ENCODE measurements around the gene GGA1.

Gene GGA1

DNA sequence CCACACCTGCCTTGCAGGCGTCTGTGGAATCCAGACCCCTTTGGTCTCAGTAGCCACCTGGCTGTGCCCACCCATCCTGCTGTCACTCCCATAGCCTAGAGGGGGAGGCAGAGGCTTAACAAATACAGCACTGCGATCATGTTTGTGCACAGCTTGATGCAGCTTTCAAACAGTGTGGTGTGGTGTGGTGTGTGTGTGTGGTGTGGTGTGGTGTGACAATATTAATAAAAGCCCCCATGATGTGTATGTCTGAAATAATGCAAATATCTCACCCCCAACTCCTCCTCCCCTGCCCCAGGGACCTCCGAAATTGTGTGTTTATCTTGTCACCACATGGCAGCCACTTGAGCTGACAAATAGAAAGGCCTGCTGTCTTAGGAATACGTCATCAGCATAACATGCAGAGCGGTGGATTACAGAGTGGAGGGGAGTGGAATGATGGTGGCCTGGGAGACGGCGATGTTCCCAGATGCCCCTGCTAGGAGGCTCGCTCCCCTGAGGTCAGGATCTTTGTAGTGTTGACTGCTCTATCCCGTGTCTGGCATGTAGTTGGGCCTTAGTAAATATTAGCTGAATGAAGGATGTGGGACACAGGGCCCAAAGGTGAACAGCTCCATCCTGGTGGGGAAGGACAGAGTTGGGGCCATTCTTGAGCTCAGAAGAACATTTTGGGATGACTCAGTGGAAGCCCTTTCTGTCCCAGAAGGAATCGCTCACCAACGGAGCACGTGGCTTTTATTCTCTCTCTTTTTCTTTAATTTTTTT is 52.7 kb downstream of the GGA1 start:
- Histone ChIP-seq H3K9me3 (no peaks in the 10 kb centered on the region), H3K27ac (no peak overlapping the region), H3K27me3 (no peaks in the 10 kb centered on the region), H3K4me1 (ENCODE audit: control insufficient read depth in 1 of 2, insufficient read depth in 1 of 2, low read depth in 1 of 2, low read length in 1 of 2) (peaks cover 15 to 18% of the 10 kb centered on the region in 2 experiments), H3K4me3 (ENCODE audit: low read depth in 1 of 2, low read length in 1 of 2) (no peak overlapping the region), H3K36me3 (peaks cover 6% of the 10 kb centered on the region)
- TF ChIP-seq, protein P1, sequence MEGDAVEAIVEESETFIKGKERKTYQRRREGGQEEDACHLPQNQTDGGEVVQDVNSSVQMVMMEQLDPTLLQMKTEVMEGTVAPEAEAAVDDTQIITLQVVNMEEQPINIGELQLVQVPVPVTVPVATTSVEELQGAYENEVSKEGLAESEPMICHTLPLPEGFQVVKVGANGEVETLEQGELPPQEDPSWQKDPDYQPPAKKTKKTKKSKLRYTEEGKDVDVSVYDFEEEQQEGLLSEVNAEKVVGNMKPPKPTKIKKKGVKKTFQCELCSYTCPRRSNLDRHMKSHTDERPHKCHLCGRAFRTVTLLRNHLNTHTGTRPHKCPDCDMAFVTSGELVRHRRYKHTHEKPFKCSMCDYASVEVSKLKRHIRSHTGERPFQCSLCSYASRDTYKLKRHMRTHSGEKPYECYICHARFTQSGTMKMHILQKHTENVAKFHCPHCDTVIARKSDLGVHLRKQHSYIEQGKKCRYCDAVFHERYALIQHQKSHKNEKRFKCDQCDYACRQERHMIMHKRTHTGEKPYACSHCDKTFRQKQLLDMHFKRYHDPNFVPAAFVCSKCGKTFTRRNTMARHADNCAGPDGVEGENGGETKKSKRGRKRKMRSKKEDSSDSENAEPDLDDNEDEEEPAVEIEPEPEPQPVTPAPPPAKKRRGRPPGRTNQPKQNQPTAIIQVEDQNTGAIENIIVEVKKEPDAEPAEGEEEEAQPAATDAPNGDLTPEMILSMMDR (IDR thresholded peaks at IDR 0.05), result no peak

DNA sequence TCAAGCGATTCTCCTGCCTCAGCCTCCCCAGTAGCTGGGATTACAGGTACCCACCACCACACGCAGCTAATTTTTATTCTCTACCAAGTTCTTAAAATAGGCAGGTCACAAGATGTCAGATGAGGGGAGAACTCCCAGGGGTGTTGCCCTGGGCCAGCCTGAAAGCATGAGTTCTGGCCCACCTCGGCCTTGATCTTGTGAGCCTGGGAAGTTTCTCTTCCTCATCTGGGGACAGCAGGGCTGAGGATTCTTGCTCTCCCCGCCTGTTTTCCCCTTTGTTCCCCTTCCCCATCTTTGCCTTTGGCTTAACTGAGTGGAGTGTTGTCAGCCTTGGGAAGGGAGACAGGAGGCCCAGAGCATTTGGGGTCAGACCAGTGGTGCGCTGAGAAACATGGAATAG is 53.4 kb downstream of the GGA1 start:
- TF ChIP-seq, protein P1 (IDR thresholded peaks at IDR 0.05), result no peak
- H3K27ac ChIP-seq, result no peak overlapping the region

DNA sequence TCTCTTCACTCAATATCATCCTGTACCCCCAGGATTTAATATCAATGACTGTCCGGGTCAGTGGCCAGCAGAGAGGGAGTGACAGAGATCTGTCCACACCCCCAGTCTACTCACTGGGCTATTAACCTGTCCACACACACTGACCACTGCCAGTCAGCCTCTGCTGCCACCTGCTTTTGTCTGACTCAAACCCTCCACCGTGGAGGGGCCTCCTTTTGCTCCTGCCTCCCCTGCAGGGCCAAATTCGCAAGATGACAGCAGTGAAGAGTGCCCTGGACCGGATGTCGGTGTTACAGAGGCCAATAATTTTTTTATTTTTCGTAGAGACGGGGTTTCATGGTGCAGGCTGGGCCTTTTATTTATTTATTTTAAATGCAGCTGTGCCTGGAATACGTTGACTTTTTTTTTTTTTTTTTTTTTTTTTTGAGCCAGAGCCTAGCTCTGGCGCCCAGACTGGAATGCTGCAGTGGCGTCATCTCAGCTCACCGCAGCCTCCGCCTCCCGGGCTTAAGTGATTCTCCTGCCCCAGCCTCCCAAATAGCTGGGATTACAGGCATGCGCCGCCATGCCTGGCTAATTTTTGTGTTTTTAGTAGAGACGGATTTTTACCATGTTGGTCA is 55.0 kb downstream of the GGA1 start:
- Histone ChIP-seq H3K9me3 (no peaks in the 10 kb centered on the region), H3K4me3 (ENCODE audit: low read depth in 1 of 2, low read length in 1 of 2) (no peak overlapping the region), H3K36me3 (peaks cover 5% of the 10 kb centered on the region), H3K27me3 (no peaks in the 10 kb centered on the region), H3K27ac (no peak overlapping the region), H3K4me1 (ENCODE audit: control insufficient read depth in 1 of 2, insufficient read depth in 1 of 2, low read depth in 1 of 2, low read length in 1 of 2) (peaks cover 8 to 9% of the 10 kb centered on the region in 2 experiments)
- TF ChIP-seq, protein P1 (IDR thresholded peaks at IDR 0.05), result no peak

More for the DNA sequence above, 53.4 kb downstream of the GGA1 start:
- Histone ChIP-seq H3K27me3 (no peaks in the 10 kb centered on the region), H3K4me1 (ENCODE audit: control insufficient read depth in 1 of 2, insufficient read depth in 1 of 2, low read depth in 1 of 2, low read length in 1 of 2) (peaks cover 15 to 18% of the 10 kb centered on the region in 2 experiments), H3K36me3 (peaks cover 5% of the 10 kb centered on the region), H3K9me3 (no peaks in the 10 kb centered on the region), H3K4me3 (ENCODE audit: low read depth in 1 of 2, low read length in 1 of 2) (no peak overlapping the region)

DNA sequence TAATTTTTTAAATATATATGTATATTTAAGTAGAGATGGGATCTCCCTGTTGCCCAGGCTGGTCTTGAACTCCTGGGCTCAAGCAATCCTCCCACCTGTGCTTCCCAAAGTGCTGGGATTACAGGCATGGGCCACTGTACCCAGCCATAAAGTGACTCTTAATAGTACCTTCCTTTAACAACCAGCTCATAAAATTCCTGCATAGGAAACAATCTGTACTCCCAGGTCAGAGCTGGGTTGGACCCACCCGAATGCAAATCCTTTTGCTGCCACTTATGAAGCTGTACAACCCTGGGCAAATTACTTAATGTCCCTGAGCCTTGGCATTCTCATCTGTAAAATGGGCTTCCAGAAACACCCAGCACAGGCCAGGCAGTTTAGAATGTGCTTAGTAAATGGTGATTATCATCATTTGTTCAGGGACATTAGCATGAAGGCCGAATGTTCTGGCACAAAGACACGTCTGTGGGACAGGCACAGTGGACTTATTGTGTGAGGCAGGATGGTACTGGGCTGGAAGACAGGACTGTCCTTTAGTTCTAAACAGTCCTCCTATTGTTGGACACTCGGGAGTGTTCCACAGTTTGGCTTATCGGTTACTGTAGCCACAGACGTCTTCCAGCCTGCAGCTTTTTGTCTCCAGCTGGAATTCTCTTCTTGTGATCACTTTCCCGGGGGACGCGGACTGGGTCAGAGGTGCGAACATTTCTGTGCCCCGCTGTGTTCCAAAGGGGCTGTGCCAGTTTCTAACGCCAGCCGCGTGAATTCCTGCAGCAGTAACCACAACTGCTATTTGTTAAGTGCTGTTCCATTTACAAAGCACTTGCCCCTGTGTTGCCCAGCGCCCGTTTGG is 55.8 kb downstream of the GGA1 start:
- no peaks in the 10 kb centered on the region for H3K27me3 ChIP-seq
- H3K4me3 ChIP-seq (ENCODE audit: low read depth in 1 of 2, low read length in 1 of 2), result no peak overlapping the region
- no peaks in the 10 kb centered on the region for H3K9me3 ChIP-seq
- peaks cover 5% of the 10 kb centered on the region for H3K36me3 ChIP-seq
- peaks cover 4% of the 10 kb centered on the region in 2 experiments for H3K4me1 ChIP-seq (ENCODE audit: control insufficient read depth in 1 of 2, insufficient read depth in 1 of 2, low read depth in 1 of 2, low read length in 1 of 2)
- no peak overlapping the region for H3K27ac ChIP-seq
- TF ChIP-seq, protein P1 (IDR thresholded peaks at IDR 0.05), result no peak

DNA sequence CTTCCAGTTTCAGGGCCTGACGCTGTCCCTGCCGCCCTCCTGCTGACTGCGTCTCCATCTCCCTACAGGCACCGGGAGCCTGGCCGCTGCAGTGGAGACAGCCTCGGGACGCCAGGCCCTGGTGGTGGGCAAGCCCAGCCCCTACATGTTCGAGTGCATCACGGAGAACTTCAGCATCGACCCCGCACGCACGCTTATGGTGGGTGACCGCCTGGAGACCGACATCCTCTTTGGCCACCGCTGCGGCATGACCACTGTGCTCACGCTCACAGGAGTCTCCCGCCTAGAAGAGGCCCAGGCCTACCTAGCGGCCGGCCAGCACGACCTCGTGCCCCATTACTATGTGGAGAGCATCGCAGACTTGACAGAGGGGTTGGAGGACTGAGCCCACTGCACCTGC is 56.9 kb downstream of the GGA1 start:
- H3K27me3 ChIP-seq, result no peaks in the 10 kb centered on the region
- no peak overlapping the region for H3K27ac ChIP-seq

More for the DNA sequence above, 56.9 kb downstream of the GGA1 start:
- Histone ChIP-seq H3K4me3 (ENCODE audit: low read depth in 1 of 2, low read length in 1 of 2) (no peak overlapping the region), H3K9me3 (no peaks in the 10 kb centered on the region), H3K36me3 (peaks cover 5% of the 10 kb centered on the region), H3K4me1 (ENCODE audit: control insufficient read depth in 1 of 2, insufficient read depth in 1 of 2, low read depth in 1 of 2, low read length in 1 of 2) (no peaks in the 10 kb centered on the region)
- TF ChIP-seq, protein P1 (IDR thresholded peaks at IDR 0.05), result no peak
